ENCODE results near the gene PITPNC1. TPM values are rescaled to one million over a fixed set of nuclear protein-coding genes. Genes with fewer than 3 reads are reported as not detected.
"Not testable (repeated sequence)": the region's sequence is repeated elsewhere in the genome, so short reads cannot be mapped to it uniquely, and the experiment has no call there.

PITPNC1 gene
- total RNA-seq, 1 experiment from 2014 or later: 22.3 TPM

GRCh38 chr17:67466251-67466796 lies 89.2 kb downstream of the PITPNC1 start:
- no peaks in the 10 kb centered on the region for H3K27me3 ChIP-seq (ENCODE audit: control insufficient read depth, insufficient read depth, low read length)
- DNase-seq: peak; percentile 30
- no peak overlapping the region for H3K4me3 ChIP-seq (ENCODE audit: insufficient read depth, low read depth, low read length)
- no peaks in the 10 kb centered on the region for H3K36me3 ChIP-seq (replicated peaks; ENCODE audit: control insufficient read depth, insufficient read depth, low read length)

- Histone ChIP-seq H3K27me3 (ENCODE audit: control insufficient read depth, insufficient read depth, low read length) (no peaks in the 10 kb centered on the region), H3K4me3 (ENCODE audit: insufficient read depth, low read depth, low read length) (no peak overlapping the region), H3K36me3 (replicated peaks; ENCODE audit: control insufficient read depth, insufficient read depth, low read length) (no peaks in the 10 kb centered on the region)
- no peak for DNase-seq
Measured at GRCh38 chr17:67467500-67468455, 90.7 kb downstream of the PITPNC1 start.

- Histone ChIP-seq H3K4me3 (ENCODE audit: insufficient read depth, low read depth, low read length) (no peak overlapping the region), H3K36me3 (replicated peaks; ENCODE audit: control insufficient read depth, insufficient read depth, low read length) (no peaks in the 10 kb centered on the region), H3K27me3 (ENCODE audit: control insufficient read depth, insufficient read depth, low read length) (no peaks in the 10 kb centered on the region)
- no peak for DNase-seq
Measured at GRCh38 chr17:67469208-67469980, 92.3 kb downstream of the PITPNC1 start.

GRCh38 chr17:67470163-67470562 lies 93.1 kb downstream of the PITPNC1 start:
- H3K27me3 ChIP-seq (ENCODE audit: control insufficient read depth, insufficient read depth, low read length): no peaks in the 10 kb centered on the region
- no peaks in the 10 kb centered on the region for H3K36me3 ChIP-seq (replicated peaks; ENCODE audit: control insufficient read depth, insufficient read depth, low read length)
- DNase-seq: no peak
- no peak overlapping the region for H3K4me3 ChIP-seq (ENCODE audit: insufficient read depth, low read depth, low read length)

- Histone ChIP-seq H3K36me3 (replicated peaks; ENCODE audit: control insufficient read depth, insufficient read depth, low read length) (no peaks in the 10 kb centered on the region), H3K4me3 (ENCODE audit: insufficient read depth, low read depth, low read length) (no peak overlapping the region), H3K27me3 (ENCODE audit: control insufficient read depth, insufficient read depth, low read length) (no peaks in the 10 kb centered on the region)
- DNase-seq: no peak
Measured at GRCh38 chr17:67471118-67471517, 94.0 kb downstream of the PITPNC1 start.

- DNase-seq; H3K27me3 ChIP-seq (ENCODE audit: control insufficient read depth, insufficient read depth, low read length); H3K4me3 ChIP-seq (ENCODE audit: insufficient read depth, low read depth, low read length); H3K36me3 ChIP-seq (replicated peaks; ENCODE audit: control insufficient read depth, insufficient read depth, low read length): not testable (repeated sequence)
Measured at GRCh38 chr17:67472606-67473005, 95.5 kb downstream of the PITPNC1 start.

- H3K36me3 ChIP-seq (replicated peaks; ENCODE audit: control insufficient read depth, insufficient read depth, low read length): no peaks in the 10 kb centered on the region
- no peak overlapping the region for H3K4me3 ChIP-seq (ENCODE audit: insufficient read depth, low read depth, low read length)
- DNase-seq: no peak
- H3K27me3 ChIP-seq (ENCODE audit: control insufficient read depth, insufficient read depth, low read length): no peaks in the 10 kb centered on the region
Measured at GRCh38 chr17:67474081-67474661, 97.1 kb downstream of the PITPNC1 start.

- no peaks in the 10 kb centered on the region for H3K36me3 ChIP-seq (replicated peaks; ENCODE audit: control insufficient read depth, insufficient read depth, low read length)
- H3K4me3 ChIP-seq (ENCODE audit: insufficient read depth, low read depth, low read length): no peak overlapping the region
- no peaks in the 10 kb centered on the region for H3K27me3 ChIP-seq (ENCODE audit: control insufficient read depth, insufficient read depth, low read length)
- peak; percentile 68 for DNase-seq
Measured at GRCh38 chr17:67475161-67475937, 98.3 kb downstream of the PITPNC1 start.

- H3K27me3 ChIP-seq (ENCODE audit: control insufficient read depth, insufficient read depth, low read length): no peaks in the 10 kb centered on the region
- no peaks in the 10 kb centered on the region for H3K36me3 ChIP-seq (replicated peaks; ENCODE audit: control insufficient read depth, insufficient read depth, low read length)
- DNase-seq: no peak
Measured at GRCh38 chr17:67476787-67477335, 99.8 kb downstream of the PITPNC1 start.

GRCh38 chr17:67477687-67478086 lies 100.6 kb downstream of the PITPNC1 start:
- Histone ChIP-seq H3K27me3 (ENCODE audit: control insufficient read depth, insufficient read depth, low read length) (no peaks in the 10 kb centered on the region), H3K36me3 (replicated peaks; ENCODE audit: control insufficient read depth, insufficient read depth, low read length) (no peaks in the 10 kb centered on the region), H3K4me3 (ENCODE audit: insufficient read depth, low read depth, low read length) (no peak overlapping the region)
- no peak for DNase-seq

More at GRCh38 chr17:67476787-67477335, 99.8 kb downstream of the PITPNC1 start:
- H3K4me3 ChIP-seq (ENCODE audit: insufficient read depth, low read depth, low read length): no peak overlapping the region

GRCh38 chr17:67478401-67479041 lies 101.4 kb downstream of the PITPNC1 start:
- DNase-seq: no peak
- H3K27me3 ChIP-seq (ENCODE audit: control insufficient read depth, insufficient read depth, low read length): no peaks in the 10 kb centered on the region
- H3K4me3 ChIP-seq (ENCODE audit: insufficient read depth, low read depth, low read length): no peak overlapping the region

GRCh38 chr17:67479148-67479547 lies 102.1 kb downstream of the PITPNC1 start:
- no peaks in the 10 kb centered on the region for H3K27me3 ChIP-seq (ENCODE audit: control insufficient read depth, insufficient read depth, low read length)
- no peak for DNase-seq
- no peaks in the 10 kb centered on the region for H3K36me3 ChIP-seq (replicated peaks; ENCODE audit: control insufficient read depth, insufficient read depth, low read length)
- H3K4me3 ChIP-seq (ENCODE audit: insufficient read depth, low read depth, low read length): no peak overlapping the region

More at GRCh38 chr17:67478401-67479041, 101.4 kb downstream of the PITPNC1 start:
- H3K36me3 ChIP-seq (replicated peaks; ENCODE audit: control insufficient read depth, insufficient read depth, low read length): no peaks in the 10 kb centered on the region

- not testable (repeated sequence) for H3K4me3 ChIP-seq (ENCODE audit: insufficient read depth, low read depth, low read length); H3K27me3 ChIP-seq (ENCODE audit: control insufficient read depth, insufficient read depth, low read length); DNase-seq; H3K36me3 ChIP-seq (replicated peaks; ENCODE audit: control insufficient read depth, insufficient read depth, low read length)
Measured at GRCh38 chr17:67480959-67481358, 103.9 kb downstream of the PITPNC1 start.
